H9 (cell line): ENCODE results near the gene SYNC. TPM values are rescaled to one million over a fixed set of nuclear protein-coding genes. Genes with fewer than 3 reads are reported as not detected.

Source experiments
- DNase-seq: peaks from one replicate; pipeline ENCODE4 v3.0.0-alpha.2; 2017
- H2AFZ ChIP-seq: one replicate; pipeline ENCODE4 v1.6.1; 2013; ENCODE audit warnings: mild to moderate bottlenecking, low read length, control low read depth, moderate library complexity
- H2AK5ac ChIP-seq: 2 replicates; pipeline ENCODE4 v1.6.1; 2013; ENCODE audit warnings: low read length, control low read depth, mixed read lengths; ENCODE audit not compliant: insufficient read length
- H2BK120ac ChIP-seq: one replicate; pipeline ENCODE4 v1.6.1; 2013; ENCODE audit warnings: low read depth, mild to moderate bottlenecking, low read length, control low read depth, inconsistent platforms; ENCODE audit not compliant: poor library complexity, severe bottlenecking
- H2BK12ac ChIP-seq: 2 replicates; pipeline ENCODE4 v1.6.1; 2013; ENCODE audit warnings: low read length, control low read depth, mixed read lengths, low read depth; ENCODE audit not compliant: insufficient read length
- H2BK15ac ChIP-seq: 2 replicates; pipeline ENCODE4 v1.6.1; 2013; ENCODE audit warnings: low read depth, low read length, control low read depth
- H2BK20ac ChIP-seq: one replicate; pipeline ENCODE4 v1.6.1; 2013; ENCODE audit warnings: low read depth, mild to moderate bottlenecking, low read length, control low read depth, inconsistent platforms; ENCODE audit not compliant: poor library complexity, severe bottlenecking
- H2BK5ac ChIP-seq: 2 replicates; pipeline ENCODE4 v1.6.1; 2013; ENCODE audit warnings: low read length, control low read depth, mixed read lengths; ENCODE audit not compliant: insufficient read length
- H3K14ac ChIP-seq: 2 replicates; pipeline ENCODE4 v1.6.1; 2013; ENCODE audit warnings: low read length, control low read depth; ENCODE audit not compliant: insufficient read depth
- H3K18ac ChIP-seq: 2 replicates; pipeline ENCODE4 v1.6.1; 2013; ENCODE audit warnings: low read depth, mild to moderate bottlenecking, mixed read lengths, low read length, control low read depth; ENCODE audit not compliant: insufficient read length
- H3K23ac ChIP-seq: 2 replicates; pipeline ENCODE4 v1.6.1; 2013; ENCODE audit warnings: low read length, control low read depth, mixed read lengths, low read depth; ENCODE audit not compliant: insufficient read length
- H3K23me2 ChIP-seq: 2 replicates; pipeline ENCODE4 v1.6.1; 2013; ENCODE audit warnings: low read depth, mild to moderate bottlenecking, mixed read lengths, low read length, control low read depth; ENCODE audit not compliant: insufficient read length, poor library complexity, severe bottlenecking
- H3K27ac ChIP-seq: 2 replicates; pipeline ENCODE4 v1.5.1; 2013; ENCODE audit warnings: low read length, control low read depth, mixed read lengths, low read depth; ENCODE audit not compliant: insufficient read length
- H3K27me3 ChIP-seq: 2 replicates; pipeline ENCODE4 v1.6.1; 2013; ENCODE audit warnings: low read length, control low read depth, inconsistent platforms; ENCODE audit not compliant: insufficient read depth
- H3K4ac ChIP-seq: 2 replicates; pipeline ENCODE4 v1.6.1; 2013; ENCODE audit warnings: low read depth, mild to moderate bottlenecking, control low read depth, inconsistent platforms, low read length, moderate library complexity
- H3K4me1 ChIP-seq: 2 replicates; pipeline ENCODE4 v1.6.1; 2013; ENCODE audit warnings: low read length, control low read depth, inconsistent platforms; ENCODE audit not compliant: insufficient read depth
- H3K4me2 ChIP-seq: 2 replicates; pipeline ENCODE4 v1.6.1; 2013; ENCODE audit warnings: low read length, control low read depth, mixed read lengths; ENCODE audit not compliant: insufficient read length, insufficient read depth
- H3K56ac ChIP-seq: 2 replicates; pipeline ENCODE4 v1.6.1; 2013; ENCODE audit warnings: low read depth, mild to moderate bottlenecking, mixed read lengths, low read length, control low read depth; ENCODE audit not compliant: insufficient read length
- H3K79me1 ChIP-seq: 2 replicates; pipeline ENCODE4 v1.6.1; 2013; ENCODE audit warnings: low read depth, mild to moderate bottlenecking, moderate library complexity, low read length, control low read depth, inconsistent platforms; ENCODE audit not compliant: insufficient read depth, poor library complexity, severe bottlenecking
- H3K79me2 ChIP-seq: 2 replicates; pipeline ENCODE4 v1.6.1; 2013; ENCODE audit warnings: low read length, control low read depth, inconsistent platforms; ENCODE audit not compliant: insufficient read depth
- H3K9ac ChIP-seq: 2 replicates; pipeline ENCODE4 v1.6.1; 2013; ENCODE audit warnings: low read length, control low read depth, mixed read lengths; ENCODE audit not compliant: insufficient read length; ENCODE audit errors: extremely low read depth
- H3K9me3 ChIP-seq: one replicate; pipeline ENCODE4 v1.6.1; 2013; ENCODE audit warnings: low read depth, low read length, inconsistent platforms; ENCODE audit not compliant: control insufficient read depth
- H3T11ph ChIP-seq: one replicate; pipeline ENCODE4 v1.6.1; 2013; ENCODE audit warnings: mild to moderate bottlenecking, low read length, control low read depth, inconsistent platforms
- H4K20me1 ChIP-seq: one replicate; pipeline ENCODE4 v1.6.1; 2013; ENCODE audit not compliant: control insufficient read depth, insufficient read length, insufficient read depth
- H4K5ac ChIP-seq: 2 replicates; pipeline ENCODE4 v1.6.1; 2013; ENCODE audit warnings: low read depth, mild to moderate bottlenecking, mixed read lengths, low read length, control low read depth; ENCODE audit not compliant: insufficient read length
- H4K8ac ChIP-seq: replicated peaks from 2 replicates; pipeline ENCODE4 v1.6.1; 2013; ENCODE audit warnings: low read length, control low read depth, mixed read lengths, low read depth; ENCODE audit not compliant: insufficient read length
- H4K91ac ChIP-seq: 2 replicates; pipeline ENCODE4 v1.6.1; 2013; ENCODE audit warnings: low read depth, mild to moderate bottlenecking, moderate library complexity, mixed read lengths, low read length, control low read depth; ENCODE audit not compliant: insufficient read length
- H3K27ac Mint-ChIP-seq, 3 experiments: 2 replicates in 2 of 3; 3 replicates in 1 of 3; pipeline ENCODE4 v1.8.0; 2020 to 2021; ENCODE audit warnings: mixed read lengths in 3 of 3, mild to moderate bottlenecking in 1 of 3, moderate library complexity in 1 of 3
- H3K27me3 Mint-ChIP-seq: 2 replicates; pipeline ENCODE4 v1.8.0; 2021; ENCODE audit warnings: low read depth, mild to moderate bottlenecking, moderate library complexity, mixed read lengths
- H3K36me3 Mint-ChIP-seq, 3 experiments: 2 replicates in 2 of 3; 3 replicates in 1 of 3; pipeline ENCODE4 v1.8.0; 2020 to 2021; ENCODE audit warnings: low read depth in 3 of 3, mixed read lengths in 3 of 3; ENCODE audit not compliant: insufficient read depth in 1 of 3
- H3K4me1 Mint-ChIP-seq, 2 experiments: 2 replicates each; pipeline ENCODE4 v1.8.0; 2020; ENCODE audit warnings: mixed read lengths in 2 of 2
- H3K4me3 Mint-ChIP-seq, 2 experiments: 2 replicates in 1 of 2; 3 replicates in 1 of 2; pipeline ENCODE4 v1.8.0; 2020 to 2021; ENCODE audit warnings: mild to moderate bottlenecking in 2 of 2, mixed read lengths in 2 of 2, moderate library complexity in 1 of 2
- H3K9me3 Mint-ChIP-seq, 2 experiments: 2 replicates in 1 of 2; 3 replicates in 1 of 2; pipeline ENCODE4 v1.8.0; 2020; ENCODE audit warnings: mild to moderate bottlenecking in 2 of 2, mixed read lengths in 2 of 2, moderate library complexity in 1 of 2
- WGBS: extraction: QIAGEN DNeasy Blood & Tissue Kit; methylation state at CpG from one replicate; pipeline ENCODE4 v1.1.7; 2013; ENCODE audit warnings: missing lambda C conversion rate, low lambda C conversion rate, mixed read lengths; ENCODE audit not compliant: insufficient read length; ENCODE audit errors: extremely low coverage; 5-methylcytosine and 5-hydroxymethylcytosine counted together
- total RNA-seq: library from RNA; stranded (reverse); gene quantifications from 2 replicates; pipeline ENCODE4 v1.2.1, GENCODE V29; 2021
- TF ChIP-seq, protein P1 (sequence below): fragments of 200-600 bp; sonication (generic); conservative IDR thresholded peaks from 3 replicates; pipeline ENCODE4 v1.8.0; 2021; ENCODE audit warnings: antibody characterized with exemption, mild to moderate bottlenecking

The SYNC gene
- total RNA-seq, 1 experiment from 2014 or later = 0.15 TPM

DNA sequence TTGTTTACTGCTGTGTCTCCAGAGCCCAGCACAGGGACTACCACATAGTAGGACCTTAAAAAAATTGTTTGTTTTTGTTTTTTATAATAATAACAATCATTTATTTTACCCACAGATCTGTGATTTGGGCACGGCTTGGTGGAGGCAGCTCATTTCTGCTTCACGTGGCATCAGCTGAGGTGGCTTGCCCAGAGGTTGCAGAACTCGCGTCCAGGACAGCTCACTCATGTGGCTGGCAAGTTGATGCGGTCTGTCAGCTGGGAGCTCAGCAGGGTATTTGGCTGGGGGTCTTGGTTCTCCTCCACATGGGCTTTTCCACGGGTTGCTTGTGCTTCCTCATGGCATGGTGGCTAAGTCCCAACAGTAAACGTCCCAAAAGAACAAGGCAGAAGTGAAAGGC, 2.9 kb upstream of the SYNC start:
- no peak overlapping the region for H3K56ac ChIP-seq
- no peak overlapping the region for H3K27ac ChIP-seq
- H2AK5ac ChIP-seq = no peak overlapping the region
- H3K79me2 ChIP-seq = no peaks in the 10 kb centered on the region
- H4K5ac ChIP-seq = no peak overlapping the region
- H2BK12ac ChIP-seq = no peak overlapping the region
- Mint-ChIP-seq H3K9me3 (no peaks in the 10 kb centered on the region), H3K4me1 (peaks cover 12 to 13% of the 10 kb centered on the region in 2 experiments), H3K27ac (no peak overlapping the region), H3K36me3 (peaks cover 0 to 1% (median 0%) of the 10 kb centered on the region in 3 experiments; a peak in 1 of 7 replicates), H3K4me3 (no peak overlapping the region), H3K27me3 (peaks cover 48% of the 10 kb centered on the region)
- peaks cover 5% of the 10 kb centered on the region; the same call in 1 of the 2 replicates for H3K27me3 ChIP-seq
- H3K18ac ChIP-seq = no peak overlapping the region
- no peak overlapping the region for H4K8ac ChIP-seq
- no peak overlapping the region; the same call in 1 of the 2 replicates for H2BK15ac ChIP-seq
- H3K14ac ChIP-seq = no peak overlapping the region
- H3K4me1 ChIP-seq = no peaks in the 10 kb centered on the region; the same call in 1 of the 2 replicates
- H3K23ac ChIP-seq = no peak overlapping the region
- no peak for DNase-seq
- no peak overlapping the region for H3K4me2 ChIP-seq
- no peak overlapping the region for H4K91ac ChIP-seq
- H2BK120ac ChIP-seq = no peak overlapping the region
- no CpG with 5 or more reads among the region's 7 CpGs for WGBS
- no peak overlapping the region for H3K9ac ChIP-seq
- H3K23me2 ChIP-seq = peaks cover 10% of the 10 kb centered on the region
- H3K4ac ChIP-seq = no peak overlapping the region
- no peak overlapping the region for H3T11ph ChIP-seq
- no peaks in the 10 kb centered on the region for H3K79me1 ChIP-seq
- no peaks in the 10 kb centered on the region for H3K9me3 ChIP-seq
- no peaks in the 10 kb centered on the region for H4K20me1 ChIP-seq
- no peak overlapping the region for H2BK5ac ChIP-seq
- H2AFZ ChIP-seq = no peak overlapping the region
- TF ChIP-seq, protein P1, sequence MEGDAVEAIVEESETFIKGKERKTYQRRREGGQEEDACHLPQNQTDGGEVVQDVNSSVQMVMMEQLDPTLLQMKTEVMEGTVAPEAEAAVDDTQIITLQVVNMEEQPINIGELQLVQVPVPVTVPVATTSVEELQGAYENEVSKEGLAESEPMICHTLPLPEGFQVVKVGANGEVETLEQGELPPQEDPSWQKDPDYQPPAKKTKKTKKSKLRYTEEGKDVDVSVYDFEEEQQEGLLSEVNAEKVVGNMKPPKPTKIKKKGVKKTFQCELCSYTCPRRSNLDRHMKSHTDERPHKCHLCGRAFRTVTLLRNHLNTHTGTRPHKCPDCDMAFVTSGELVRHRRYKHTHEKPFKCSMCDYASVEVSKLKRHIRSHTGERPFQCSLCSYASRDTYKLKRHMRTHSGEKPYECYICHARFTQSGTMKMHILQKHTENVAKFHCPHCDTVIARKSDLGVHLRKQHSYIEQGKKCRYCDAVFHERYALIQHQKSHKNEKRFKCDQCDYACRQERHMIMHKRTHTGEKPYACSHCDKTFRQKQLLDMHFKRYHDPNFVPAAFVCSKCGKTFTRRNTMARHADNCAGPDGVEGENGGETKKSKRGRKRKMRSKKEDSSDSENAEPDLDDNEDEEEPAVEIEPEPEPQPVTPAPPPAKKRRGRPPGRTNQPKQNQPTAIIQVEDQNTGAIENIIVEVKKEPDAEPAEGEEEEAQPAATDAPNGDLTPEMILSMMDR = no peak
- H2BK20ac ChIP-seq = no peak overlapping the region
